Heart left ventricle (tissue), 13 donors: ENCODE measurements around the gene GALNTL6.
"Not testable (repeated sequence)": the region's sequence is repeated elsewhere in the genome, so short reads cannot be mapped to it uniquely, and the experiment has no call there.

Experiments
- CTCF ChIP-seq, 12 donors: fragments of 200-600 bp; sonication (generic) in 4 of 12; IDR thresholded peaks; one replicate each; pipeline versions ENCODE4 v1.5.0 to v1.8.0; 2018 to 2022; ENCODE audit warnings: antibody characterized with exemption in 12 of 12, mild to moderate bottlenecking in 5 of 12
- POLR2A ChIP-seq, 2 donors: fragments of 450-650 bp; IDR thresholded peaks; one replicate each; pipeline ENCODE4 v1.6.1; 2017; ENCODE audit warnings: antibody characterized with exemption in 2 of 2, mild to moderate bottlenecking in 2 of 2, moderate library complexity in 2 of 2
- donor health status: ischemic (EF 13 %, LVEDD 7.1; RV severe dilation, severe dysfunction).
- donor health status: DM: no; HTN: yes; CAD: no.
- donor health status: DM: no; HTN: no; CAD: no.
- donor health status: ischemic (EF 25% LVEDD 6.9; RV normal size, moderate dysfunction).
- donor health status: ischemic (EF 25% LVEDD 5.7; RV mildly dilated, moderate dysfunction).
- donor health status: ischemic (EF 35%, LVEDD 5.7; RV mildly dilated, moderate dysfunction).
- donor health status: nonischemic (EF 11% LVEDD 7.7; RV severe dilation, severe dysfunction).
- donor health status: DM: yes; HTN: yes; CAD: no.
- donor health status: PGD.
- donor health status: ischemic (EF 29% LVEDD 5.4; RV normal size, mild dysfunction).
- donor health status: nonischemic (EF 23%, LVEDD 6.1; RV moderate dilation, normal function).

- not testable (repeated sequence) for TF ChIP-seq POLR2A, CTCF (IDR thresholded peaks at IDR 0.05)
Observed at GRCh38 chr4:172733645-172734044, 920.4 kb downstream of the GALNTL6 start.
